ENCODE results near the gene GAGE10. TPM values are rescaled to one million over a fixed set of nuclear protein-coding genes. Genes with fewer than 3 reads are reported as not detected.

The GAGE10 gene
- total and polyA plus RNA-seq, 2 of the 4 experiments (the other 2 are of a cell fraction) = not detected

DNA sequence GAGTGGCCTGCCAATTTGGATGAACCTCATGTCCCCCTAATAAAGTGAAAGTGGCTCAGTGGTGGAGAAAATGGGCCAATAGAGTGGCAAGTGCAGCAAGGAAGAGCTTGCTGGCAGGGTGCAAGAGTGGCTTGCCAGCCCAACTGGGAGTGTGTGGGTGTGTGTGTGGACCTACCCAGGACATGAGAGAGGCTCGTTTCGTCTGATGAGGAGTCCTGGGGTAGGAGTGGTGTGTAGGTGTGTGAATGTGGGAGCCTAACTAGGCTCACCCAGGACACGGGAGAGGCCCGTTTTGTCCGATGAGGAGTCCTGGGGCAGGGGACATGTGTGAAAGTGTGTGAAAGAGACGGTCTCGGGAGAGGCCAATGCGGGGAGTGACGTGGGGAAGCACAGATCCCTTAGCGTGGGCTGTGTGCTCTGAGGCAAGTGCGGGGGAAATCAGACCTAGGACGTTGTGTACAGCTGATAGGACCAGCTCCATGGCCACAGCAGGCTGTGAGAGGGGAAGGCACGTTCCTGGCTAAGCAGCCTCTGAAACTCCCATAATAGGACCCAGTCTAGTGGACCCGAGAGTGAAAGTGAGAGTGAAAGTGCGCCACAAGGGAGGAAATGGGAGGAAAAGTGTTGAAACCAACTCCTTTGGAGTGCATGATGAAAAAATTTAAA is 5.3 kb downstream of the GAGE10 start:
- Histone ChIP-seq H3K9me1 (ENCODE audit: insufficient read depth, low read length) (no peaks in the 10 kb centered on the region), H3K9me3 (ENCODE audit: control insufficient read depth, insufficient read depth, low read length) (no peaks in the 10 kb centered on the region), H2AK5ac (ENCODE audit: low read depth, low read length) (no peak overlapping the region), H3K4ac (ENCODE audit: low read depth, low read length) (no peak overlapping the region), H4K8ac (ENCODE audit: low read depth in 2 of 2, low read length in 2 of 2) (no peak overlapping the region), H3K56ac (ENCODE audit: extremely low read depth, insufficient read depth, low read length) (no peak overlapping the region), H3K27me3 (ENCODE audit: control insufficient read depth, insufficient read depth, low read length) (peaks cover 4% of the 10 kb centered on the region; the same call in 1 of the 2 replicates), H2BK20ac (ENCODE audit: low read depth, low read length) (no peak overlapping the region), H3K36me3 (ENCODE audit: control insufficient read depth, insufficient read depth, low read length) (no peaks in the 10 kb centered on the region), H2AFZ (replicated peaks; ENCODE audit: low read length, poor library complexity) (peak overlapping the region; percentile 79), H3K79me1 (ENCODE audit: low read depth in 1 of 2, low read length in 2 of 2) (no peaks in the 10 kb centered on the region), H3K14ac (replicated peaks; ENCODE audit: low read depth, low read length) (no peak overlapping the region), H3K4me3 (ENCODE audit: insufficient read depth, low read depth, low read length) (no peak overlapping the region), H3K4me1 (ENCODE audit: control insufficient read depth, insufficient read depth, low read length) (0 out of 2 replicates have a peak, but pooled peaks cover 3% of the 10 kb centered on the region), H2BK15ac (ENCODE audit: low read depth, low read length) (no peak overlapping the region), H3K18ac (ENCODE audit: low read depth, low read length) (no peak overlapping the region), H4K20me1 (ENCODE audit: insufficient read depth, low read length) (no peaks in the 10 kb centered on the region), H4K5ac (ENCODE audit: low read depth, low read length) (no peak overlapping the region), H2AK9ac (replicated peaks; ENCODE audit: low read depth, low read length, poor library complexity) (peak overlapping the region; percentile 28), H2BK120ac (ENCODE audit: low read depth, low read length) (no peak overlapping the region), H3K23ac (ENCODE audit: low read depth, low read length) (no peak overlapping the region), H3K27ac (ENCODE audit: insufficient read depth, low read length) (no peak overlapping the region), H3K4me2 (ENCODE audit: low read depth, low read length) (peak overlapping the region; percentile 89), H4K91ac (ENCODE audit: insufficient read depth, low read depth, low read length) (no peak overlapping the region), H2BK5ac (ENCODE audit: low read depth, low read length, poor library complexity, severe bottlenecking) (no peak overlapping the region), H3K9ac (ENCODE audit: low read depth, low read length) (no peak overlapping the region)
- 90% methylated on average over 5 of the region's 15 CpGs; no CpG with 5 or more reads in 1 of the 2 experiments for WGBS, 2 experiments (ENCODE audit: extremely low coverage in 2 of 2, insufficient read length in 1 of 2)
- ChIA-PET POLR2A (ENCODE audit: unreplicated experiment) (no interaction called here), CTCF (no interaction called here)
- BruUV-seq (replicated peaks) = no TSS peak
- dilution Hi-C loops (cut with HindIII; ENCODE audit: low sequenced_read_pairs, unreplicated experiment) = no loop called here
- no peak for DNase-seq
- intact Hi-C loops (cut with micrococcal nuclease) = no loop called here
- TF ChIP-seq POLR2A (IDR thresholded peaks at IDR 0.05; ENCODE audit: low read depth, low read length) (no peak), SMC3 (IDR thresholded peaks at IDR 0.05; ENCODE audit: low read depth, low read length) (no peak), NFE2L2 (IDR thresholded peaks at IDR 0.05; ENCODE audit: low read depth, low read length) (no peak), MXI1 (IDR thresholded peaks at IDR 0.05; ENCODE audit: borderline replicate concordance, low read depth, low read length) (no peak), RFX5 (IDR thresholded peaks at IDR 0.05; ENCODE audit: low read depth, low read length) (no peak), RAD21 (IDR thresholded peaks at IDR 0.05; ENCODE audit: low read length) (no peak), CEBPB (IDR thresholded peaks at IDR 0.05; ENCODE audit: low read depth, low read length) (no peak), FOS (IDR thresholded peaks at IDR 0.05; ENCODE audit: low read depth, low read length) (no peak), MAFK (IDR thresholded peaks at IDR 0.05; ENCODE audit: low read depth, low read length) (no peak), MAZ (IDR thresholded peaks at IDR 0.05; ENCODE audit: borderline replicate concordance, low read depth, low read length) (no peak), CHD1 (IDR thresholded peaks at IDR 0.05; ENCODE audit: low read depth, low read length) (no peak), BHLHE40 (IDR thresholded peaks at IDR 0.05; ENCODE audit: low read depth, low read length) (no peak), RCOR1 (IDR thresholded peaks at IDR 0.05; ENCODE audit: insufficient replicate concordance, low read length) (no peak)
- TF ChIP-seq, protein P1, sequence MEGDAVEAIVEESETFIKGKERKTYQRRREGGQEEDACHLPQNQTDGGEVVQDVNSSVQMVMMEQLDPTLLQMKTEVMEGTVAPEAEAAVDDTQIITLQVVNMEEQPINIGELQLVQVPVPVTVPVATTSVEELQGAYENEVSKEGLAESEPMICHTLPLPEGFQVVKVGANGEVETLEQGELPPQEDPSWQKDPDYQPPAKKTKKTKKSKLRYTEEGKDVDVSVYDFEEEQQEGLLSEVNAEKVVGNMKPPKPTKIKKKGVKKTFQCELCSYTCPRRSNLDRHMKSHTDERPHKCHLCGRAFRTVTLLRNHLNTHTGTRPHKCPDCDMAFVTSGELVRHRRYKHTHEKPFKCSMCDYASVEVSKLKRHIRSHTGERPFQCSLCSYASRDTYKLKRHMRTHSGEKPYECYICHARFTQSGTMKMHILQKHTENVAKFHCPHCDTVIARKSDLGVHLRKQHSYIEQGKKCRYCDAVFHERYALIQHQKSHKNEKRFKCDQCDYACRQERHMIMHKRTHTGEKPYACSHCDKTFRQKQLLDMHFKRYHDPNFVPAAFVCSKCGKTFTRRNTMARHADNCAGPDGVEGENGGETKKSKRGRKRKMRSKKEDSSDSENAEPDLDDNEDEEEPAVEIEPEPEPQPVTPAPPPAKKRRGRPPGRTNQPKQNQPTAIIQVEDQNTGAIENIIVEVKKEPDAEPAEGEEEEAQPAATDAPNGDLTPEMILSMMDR (conservative IDR thresholded peaks at IDR 0.05; ENCODE audit: low read depth, low read length) = no peak
- TF ChIP-seq, protein P2, sequence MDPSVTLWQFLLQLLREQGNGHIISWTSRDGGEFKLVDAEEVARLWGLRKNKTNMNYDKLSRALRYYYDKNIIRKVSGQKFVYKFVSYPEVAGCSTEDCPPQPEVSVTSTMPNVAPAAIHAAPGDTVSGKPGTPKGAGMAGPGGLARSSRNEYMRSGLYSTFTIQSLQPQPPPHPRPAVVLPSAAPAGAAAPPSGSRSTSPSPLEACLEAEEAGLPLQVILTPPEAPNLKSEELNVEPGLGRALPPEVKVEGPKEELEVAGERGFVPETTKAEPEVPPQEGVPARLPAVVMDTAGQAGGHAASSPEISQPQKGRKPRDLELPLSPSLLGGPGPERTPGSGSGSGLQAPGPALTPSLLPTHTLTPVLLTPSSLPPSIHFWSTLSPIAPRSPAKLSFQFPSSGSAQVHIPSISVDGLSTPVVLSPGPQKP (IDR thresholded peaks at IDR 0.05; ENCODE audit: borderline replicate concordance, low read depth, low read length) = no peak
- TF ChIP-seq, protein P3, sequence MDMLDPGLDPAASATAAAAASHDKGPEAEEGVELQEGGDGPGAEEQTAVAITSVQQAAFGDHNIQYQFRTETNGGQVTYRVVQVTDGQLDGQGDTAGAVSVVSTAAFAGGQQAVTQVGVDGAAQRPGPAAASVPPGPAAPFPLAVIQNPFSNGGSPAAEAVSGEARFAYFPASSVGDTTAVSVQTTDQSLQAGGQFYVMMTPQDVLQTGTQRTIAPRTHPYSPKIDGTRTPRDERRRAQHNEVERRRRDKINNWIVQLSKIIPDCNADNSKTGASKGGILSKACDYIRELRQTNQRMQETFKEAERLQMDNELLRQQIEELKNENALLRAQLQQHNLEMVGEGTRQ (IDR thresholded peaks at IDR 0.05; ENCODE audit: low read depth, low read length) = no peak
- in situ Hi-C loops (cut with MboI; ENCODE audit: low sequenced_read_pairs) = no loop called here
- ATAC-seq (ENCODE audit: low read depth) = peak; percentile 29; the same call in 1 of the 2 replicates

Measured in IMR-90 (cell line).